ENCODE measurements around the gene LRP6. TPM values are rescaled to one million over a fixed set of nuclear protein-coding genes. Genes with fewer than 3 reads are reported as not detected.

The LRP6 gene
- total RNA-seq, 2 donors from 2014 or later = 26.2 to 37.9 TPM

- no peak overlapping the region for H3K4me3 ChIP-seq
- no peak for TF ChIP-seq CTCF (IDR thresholded peaks at IDR 0.05)
- no peak for DNase-seq
- no peaks in the 10 kb centered on the region for H3K27me3 ChIP-seq
- H3K9ac ChIP-seq (ENCODE audit: low read depth in 2 of 2, low read length in 2 of 2) = no peak overlapping the region
- no peaks in the 10 kb centered on the region for H3K9me3 ChIP-seq
- H3K4me1 ChIP-seq = peaks cover under 1% of the 10 kb centered on the region
- intact Hi-C loops (cut with DNase I) = no loop called here
- H3K27ac ChIP-seq = no peak overlapping the region
- H3K36me3 ChIP-seq = no peaks in the 10 kb centered on the region
Observed at GRCh38 chr12:12272869-12273268, 6.0 kb upstream of the LRP6 start.

- H3K9ac ChIP-seq (ENCODE audit: low read depth in 2 of 2, low read length in 2 of 2) = no peak overlapping the region
- no peaks in the 10 kb centered on the region for H3K27me3 ChIP-seq
- no peaks in the 10 kb centered on the region for H3K9me3 ChIP-seq
- no peak for DNase-seq
- H3K27ac ChIP-seq = no peak overlapping the region
- TF ChIP-seq CTCF (IDR thresholded peaks at IDR 0.05) = no peak
- H3K4me3 ChIP-seq = no peak overlapping the region
- intact Hi-C loops (cut with DNase I) = no loop called here
- H3K4me1 ChIP-seq = peaks cover 4% of the 10 kb centered on the region
- H3K36me3 ChIP-seq = no peaks in the 10 kb centered on the region
Observed at GRCh38 chr12:12270226-12270625, 3.4 kb upstream of the LRP6 start.

GRCh38 chr12:12267742-12268200 lies 927 bp upstream of the LRP6 start:
- H3K27me3 ChIP-seq = no peaks in the 10 kb centered on the region
- peak; percentile 25 for DNase-seq
- peak overlapping the region; percentile 86 to 95 for H3K9ac ChIP-seq (ENCODE audit: low read depth in 2 of 2, low read length in 2 of 2)
- no peak overlapping the region for H3K27ac ChIP-seq
- intact Hi-C loops (cut with DNase I) = no loop called here
- peak overlapping the region; percentile 71 for H3K4me3 ChIP-seq
- H3K36me3 ChIP-seq = no peaks in the 10 kb centered on the region
- H3K4me1 ChIP-seq = peaks cover 4% of the 10 kb centered on the region
- H3K9me3 ChIP-seq = no peaks in the 10 kb centered on the region
- TF ChIP-seq CTCF (IDR thresholded peaks at IDR 0.05) = no peak

- H3K27ac ChIP-seq = peak overlapping the region; percentile 91
- peak overlapping the region; percentile 86 to 95 for H3K9ac ChIP-seq (ENCODE audit: low read depth in 2 of 2, low read length in 2 of 2)
- no peak for TF ChIP-seq CTCF (IDR thresholded peaks at IDR 0.05)
- no peaks in the 10 kb centered on the region for H3K27me3 ChIP-seq
- intact Hi-C loops (cut with DNase I) = no loop called here
- no peaks in the 10 kb centered on the region for H3K9me3 ChIP-seq
- H3K36me3 ChIP-seq = no peaks in the 10 kb centered on the region
- peak overlapping the region; percentile 71 for H3K4me3 ChIP-seq
- DNase-seq = peak; percentile 41
- H3K4me1 ChIP-seq = peaks cover 4% of the 10 kb centered on the region
Observed at GRCh38 chr12:12266389-12266872, 413 bp downstream of the LRP6 start.

GRCh38 chr12:12265571-12266388 lies 1.1 kb downstream of the LRP6 start:
- no peaks in the 10 kb centered on the region for H3K36me3 ChIP-seq
- H3K9ac ChIP-seq (ENCODE audit: low read depth in 2 of 2, low read length in 2 of 2) = peak overlapping the region; percentile 86 to 95
- peak overlapping the region; percentile 91 for H3K27ac ChIP-seq
- DNase-seq = peak; percentile 37
- H3K9me3 ChIP-seq = no peaks in the 10 kb centered on the region
- H3K27me3 ChIP-seq = no peaks in the 10 kb centered on the region
- intact Hi-C loops (cut with DNase I) = no loop called here
- no peak for TF ChIP-seq CTCF (IDR thresholded peaks at IDR 0.05)
- H3K4me1 ChIP-seq = peaks cover 4% of the 10 kb centered on the region
- peak overlapping the region; percentile 71 for H3K4me3 ChIP-seq

All from colonic mucosa (tissue), 4 donors.